Skeletal muscle tissue (tissue), 4 donors: ENCODE measurements around the gene FHIT. TPM values are rescaled to one million over a fixed set of nuclear protein-coding genes. Genes with fewer than 3 reads are reported as not detected.
"Not testable (repeated sequence)": the region's sequence is repeated elsewhere in the genome, so short reads cannot be mapped to it uniquely, and the experiment has no call there.

ENCODE experiments used
- H3K27ac ChIP-seq: one replicate; pipeline ENCODE4 v1.7.0; 2013; ENCODE audit warnings: mild to moderate bottlenecking, low read depth, low read length, inconsistent platforms
- H3K27me3 ChIP-seq, 3 donors: one replicate each; pipeline ENCODE4 v1.7.0; 2013; ENCODE audit warnings: low read length in 3 of 3; ENCODE audit not compliant: control insufficient read depth in 3 of 3, insufficient read depth in 3 of 3
- H3K36me3 ChIP-seq, 3 donors: one replicate each; pipeline ENCODE4 v1.7.0; 2013; ENCODE audit warnings: low read length in 3 of 3; ENCODE audit not compliant: control insufficient read depth in 3 of 3, insufficient read depth in 3 of 3
- H3K4me1 ChIP-seq, 3 donors: one replicate each; pipeline ENCODE4 v1.7.0; 2013; ENCODE audit warnings: low read length in 3 of 3, mild to moderate bottlenecking in 3 of 3; ENCODE audit not compliant: control insufficient read depth in 3 of 3, insufficient read depth in 3 of 3
- H3K4me3 ChIP-seq, 3 donors: one replicate each; pipeline ENCODE4 v1.7.0; 2013; ENCODE audit warnings: low read length in 3 of 3
- H3K9ac ChIP-seq, 3 donors: one replicate each; pipeline ENCODE4 v1.7.0; 2013; ENCODE audit warnings: low read length in 3 of 3, mild to moderate bottlenecking in 3 of 3, moderate library complexity in 2 of 3, low read depth in 1 of 3
- H3K9me3 ChIP-seq, 3 donors: one replicate each; pipeline ENCODE4 v1.7.0; 2013; ENCODE audit warnings: low read length in 3 of 3; ENCODE audit not compliant: control insufficient read depth in 3 of 3
- total RNA-seq: library from RNA; depleted of rRNA; stranded (reverse); fragments of >200 nt; gene quantifications from one replicate; pipeline ENCODE4 v1.2.3, GENCODE V29; 2014
- donor health status: Osteomylitis.

FHIT gene
- total RNA-seq, 1 donor from 2014 or later: 4.2 TPM

DNA sequence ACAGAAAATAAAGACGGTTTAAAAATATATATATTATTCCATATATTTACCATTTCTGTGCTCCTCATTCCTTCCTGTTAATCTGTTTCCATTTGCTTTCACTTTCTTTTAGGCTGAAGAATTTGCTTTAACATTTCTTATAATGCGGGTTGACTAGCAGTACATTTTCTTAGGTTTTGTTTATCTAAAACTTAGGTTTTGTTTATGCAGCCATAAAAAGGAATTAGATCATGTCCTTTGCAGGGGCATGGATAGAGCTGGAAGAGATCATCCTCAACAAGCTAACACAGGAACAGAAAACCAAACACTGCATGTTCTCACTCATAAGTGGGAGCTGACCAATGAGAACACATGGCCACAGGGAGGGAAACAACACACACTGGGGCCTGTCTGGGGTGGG is 578.1 kb downstream of the FHIT start:
- Histone ChIP-seq H3K36me3 (no peaks in the 10 kb centered on the region), H3K9ac (no peak overlapping the region), H3K4me1 (no peaks in the 10 kb centered on the region), H3K9me3 (no peaks in the 10 kb centered on the region), H3K27ac (no peak overlapping the region), H3K4me3 (no peak overlapping the region), H3K27me3 (no peaks in the 10 kb centered on the region)

DNA sequence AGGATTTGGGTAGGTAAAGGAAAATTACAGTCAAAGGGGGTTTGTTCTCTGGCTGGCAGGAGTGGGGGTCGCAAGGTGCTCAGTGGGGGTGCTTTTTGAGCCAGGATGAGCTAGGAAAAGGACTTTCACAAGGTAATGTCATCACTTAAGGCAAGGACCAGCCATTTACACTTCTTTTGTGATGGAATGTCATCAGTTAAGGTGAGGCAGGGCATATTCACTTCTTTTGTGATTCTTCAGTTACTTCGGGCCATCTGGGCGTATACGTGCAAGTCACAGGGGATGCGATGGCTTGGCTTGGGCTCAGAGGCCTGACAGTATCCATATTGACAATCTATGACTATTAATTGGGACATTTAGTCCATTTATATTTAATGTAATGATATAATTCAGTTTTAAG is 578.9 kb downstream of the FHIT start:
- H3K9me3 ChIP-seq, H3K4me3 ChIP-seq, H3K9ac ChIP-seq, H3K27ac ChIP-seq, H3K36me3 ChIP-seq, H3K27me3 ChIP-seq, H3K4me1 ChIP-seq: not testable (repeated sequence)

DNA sequence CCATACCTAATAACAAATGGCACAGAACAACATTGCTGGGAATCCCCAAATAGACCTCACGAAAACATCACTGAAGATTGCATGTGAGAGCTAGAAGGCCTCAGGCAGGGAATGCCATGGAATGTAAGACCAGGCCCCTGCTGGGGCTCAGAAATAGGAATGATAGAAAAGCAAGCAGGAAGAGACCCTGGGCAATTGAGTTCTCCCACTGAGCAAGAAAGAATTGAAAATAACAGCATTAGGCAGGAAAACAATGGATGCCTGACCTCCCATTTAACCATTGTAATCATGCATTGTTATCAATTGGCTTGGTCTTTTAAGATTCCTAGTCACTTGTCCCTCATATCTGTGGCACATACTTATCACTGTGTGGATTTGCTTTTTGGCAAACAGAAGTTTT is 581.6 kb downstream of the FHIT start:
- Histone ChIP-seq H3K27me3 (no peaks in the 10 kb centered on the region), H3K9me3 (no peaks in the 10 kb centered on the region), H3K27ac (no peak overlapping the region), H3K36me3 (no peaks in the 10 kb centered on the region), H3K4me3 (no peak overlapping the region), H3K9ac (no peak overlapping the region), H3K4me1 (no peaks in the 10 kb centered on the region)

DNA sequence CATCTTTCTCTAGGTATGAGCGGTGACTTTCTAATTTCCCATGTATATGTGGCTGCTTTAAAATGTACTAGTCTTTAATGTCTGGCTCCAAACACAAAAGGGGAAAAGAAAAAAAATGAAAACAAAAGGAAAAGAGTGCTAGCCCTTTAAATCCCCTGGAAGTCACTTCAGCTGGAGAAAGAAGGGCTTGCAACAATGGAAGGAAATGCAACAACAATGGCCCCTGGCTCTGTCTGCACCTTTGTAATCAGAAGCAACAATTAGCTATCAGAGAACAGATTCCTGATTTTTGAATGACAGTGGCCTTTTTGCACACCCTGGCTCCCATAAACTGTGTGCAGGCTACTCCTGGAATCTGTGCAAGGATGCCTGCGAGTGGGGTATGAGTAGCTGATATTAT is 591.2 kb downstream of the FHIT start:
- Histone ChIP-seq H3K4me1 (no peaks in the 10 kb centered on the region), H3K4me3 (no peak overlapping the region), H3K27ac (no peak overlapping the region), H3K36me3 (no peaks in the 10 kb centered on the region), H3K9me3 (no peaks in the 10 kb centered on the region), H3K27me3 (no peaks in the 10 kb centered on the region), H3K9ac (no peak overlapping the region)

DNA sequence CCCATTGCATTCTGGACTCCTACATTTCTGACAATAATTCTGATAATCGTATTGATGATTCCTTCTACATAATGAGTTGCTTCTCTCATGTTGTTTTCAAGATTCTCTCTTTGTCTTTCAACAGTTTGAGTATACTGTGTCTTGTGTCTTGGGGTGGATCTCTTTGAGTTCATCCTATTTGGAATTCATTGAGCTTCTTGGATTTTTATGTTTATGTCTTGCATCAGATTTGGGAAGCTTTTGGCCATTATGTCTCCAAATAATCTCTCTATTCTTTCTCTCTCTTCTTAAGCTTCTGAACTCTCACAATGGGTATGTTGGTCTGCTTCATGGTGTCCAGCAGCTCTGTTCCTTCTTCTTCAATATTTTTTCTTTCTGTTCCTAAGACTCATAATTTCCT is 592.2 kb downstream of the FHIT start:
- no peaks in the 10 kb centered on the region for H3K9me3 ChIP-seq
- H3K27ac ChIP-seq: no peak overlapping the region
- no peaks in the 10 kb centered on the region for H3K36me3 ChIP-seq
- H3K4me3 ChIP-seq: no peak overlapping the region
- H3K4me1 ChIP-seq: no peaks in the 10 kb centered on the region
- no peaks in the 10 kb centered on the region for H3K27me3 ChIP-seq
- no peak overlapping the region for H3K9ac ChIP-seq

DNA sequence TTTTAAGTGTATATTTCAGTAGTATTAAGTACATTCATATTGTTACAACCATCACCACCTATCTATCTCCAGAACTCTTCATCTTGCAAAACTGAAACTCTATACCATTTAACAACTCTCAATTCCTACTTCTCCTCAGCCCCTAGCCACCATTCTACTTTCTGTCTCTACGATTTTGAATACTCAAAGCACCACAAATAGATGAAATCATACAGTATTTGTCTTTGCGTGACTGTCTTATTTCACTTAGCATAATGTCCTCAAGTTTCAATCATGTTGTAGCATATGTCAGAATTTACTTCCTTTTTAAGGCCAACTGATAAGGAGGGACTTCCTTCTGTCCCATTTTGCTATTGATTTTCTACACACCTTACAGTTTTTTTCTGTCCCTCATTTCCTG is 593.3 kb downstream of the FHIT start:
- no peaks in the 10 kb centered on the region for H3K27me3 ChIP-seq
- H3K4me3 ChIP-seq: no peak overlapping the region
- H3K9ac ChIP-seq: no peak overlapping the region
- no peak overlapping the region for H3K27ac ChIP-seq
- no peaks in the 10 kb centered on the region for H3K4me1 ChIP-seq
- H3K9me3 ChIP-seq: no peaks in the 10 kb centered on the region
- H3K36me3 ChIP-seq: no peaks in the 10 kb centered on the region

DNA sequence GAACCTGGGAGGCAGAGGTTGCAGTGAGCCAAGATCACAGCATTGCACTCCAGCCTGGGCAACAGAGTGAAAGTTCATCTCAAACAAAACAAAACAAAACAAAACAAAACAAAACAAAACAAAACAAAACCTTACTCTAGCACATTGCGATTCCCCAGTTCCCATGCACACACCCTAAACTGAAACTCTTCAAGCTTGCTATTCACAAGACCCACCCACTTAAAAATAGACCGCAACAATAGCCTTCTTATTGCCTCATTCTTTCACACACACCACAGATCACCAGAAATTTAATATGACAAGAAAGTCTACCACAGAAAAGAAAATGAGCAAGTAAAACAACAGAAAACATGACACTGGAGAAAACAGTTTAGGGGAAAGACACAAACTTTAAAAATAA is 598.4 kb downstream of the FHIT start:
- H3K9me3 ChIP-seq: no peaks in the 10 kb centered on the region
- no peak overlapping the region for H3K9ac ChIP-seq
- H3K36me3 ChIP-seq: no peaks in the 10 kb centered on the region
- no peaks in the 10 kb centered on the region for H3K4me1 ChIP-seq
- no peaks in the 10 kb centered on the region for H3K27me3 ChIP-seq
- no peak overlapping the region for H3K27ac ChIP-seq
- H3K4me3 ChIP-seq: no peak overlapping the region

DNA sequence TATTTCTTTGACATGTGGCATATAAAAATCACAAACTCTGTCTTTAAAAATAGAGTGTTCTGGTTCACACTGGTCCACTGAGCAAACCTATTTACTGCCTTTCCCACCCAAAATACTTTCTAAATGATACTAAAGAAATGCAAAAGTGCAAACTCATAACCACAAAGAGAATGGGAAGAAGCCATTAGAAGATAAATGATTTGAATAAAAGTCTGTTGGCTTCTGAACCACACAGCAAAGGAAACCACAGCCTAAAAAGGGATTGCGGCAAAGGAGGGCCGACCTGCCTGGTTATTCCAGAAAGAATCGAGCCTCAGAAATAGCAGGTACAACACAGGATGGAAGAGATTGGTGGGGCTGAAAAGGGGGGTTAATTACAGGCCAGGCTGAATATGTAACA is 599.5 kb downstream of the FHIT start:
- no peak overlapping the region for H3K27ac ChIP-seq
- H3K9ac ChIP-seq: no peak overlapping the region
- no peak overlapping the region for H3K4me3 ChIP-seq
- no peaks in the 10 kb centered on the region for H3K36me3 ChIP-seq
- H3K9me3 ChIP-seq: no peaks in the 10 kb centered on the region
- H3K27me3 ChIP-seq: no peaks in the 10 kb centered on the region
- no peaks in the 10 kb centered on the region for H3K4me1 ChIP-seq

DNA sequence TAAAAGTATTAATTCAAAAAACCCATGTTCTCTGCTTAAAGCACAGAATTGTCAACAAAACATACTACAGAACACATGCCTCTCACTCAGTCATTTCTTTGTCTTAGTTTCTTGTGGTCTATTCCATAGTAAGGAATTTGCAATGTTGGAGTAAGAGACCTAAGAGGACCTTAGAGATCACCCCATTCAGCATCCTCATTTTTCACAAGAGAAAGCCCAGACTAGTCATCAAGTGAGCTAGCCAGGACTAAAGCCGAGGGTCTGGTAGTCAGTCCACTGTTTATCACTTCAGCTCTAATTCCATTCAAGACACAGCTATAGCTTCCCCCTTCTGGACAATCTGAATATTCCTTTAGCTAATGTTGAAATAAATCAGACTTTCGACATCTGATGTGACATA is 601.1 kb downstream of the FHIT start:
- no peak overlapping the region for H3K9ac ChIP-seq

DNA sequence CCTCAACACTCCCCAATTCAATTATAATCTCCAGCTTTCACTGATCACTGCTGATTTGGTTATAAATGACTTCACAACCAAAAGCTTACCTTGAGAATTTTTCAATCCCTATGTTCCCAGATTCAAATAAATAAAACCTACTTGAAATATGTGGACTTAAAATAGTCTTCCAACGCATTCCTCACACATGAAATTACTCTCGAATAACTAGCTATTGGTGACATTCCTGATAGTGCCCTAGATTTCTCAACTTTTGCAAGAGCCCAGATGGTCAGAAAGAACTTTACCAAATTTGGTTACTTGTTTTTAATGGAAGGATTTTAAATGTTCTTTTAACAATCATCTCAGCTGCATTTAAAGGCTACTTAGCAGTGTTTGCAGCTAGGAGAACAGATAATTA is 605.5 kb downstream of the FHIT start:
- Histone ChIP-seq H3K36me3 (no peaks in the 10 kb centered on the region), H3K4me1 (no peaks in the 10 kb centered on the region), H3K9ac (no peak overlapping the region), H3K27me3 (no peaks in the 10 kb centered on the region), H3K27ac (no peak overlapping the region), H3K4me3 (no peak overlapping the region), H3K9me3 (no peaks in the 10 kb centered on the region)

More for the DNA sequence above, 601.1 kb downstream of the FHIT start:
- no peaks in the 10 kb centered on the region for H3K36me3 ChIP-seq
- H3K27me3 ChIP-seq: no peaks in the 10 kb centered on the region
- H3K4me1 ChIP-seq: no peaks in the 10 kb centered on the region
- H3K4me3 ChIP-seq: no peak overlapping the region
- H3K9me3 ChIP-seq: no peaks in the 10 kb centered on the region
- H3K27ac ChIP-seq: no peak overlapping the region

DNA sequence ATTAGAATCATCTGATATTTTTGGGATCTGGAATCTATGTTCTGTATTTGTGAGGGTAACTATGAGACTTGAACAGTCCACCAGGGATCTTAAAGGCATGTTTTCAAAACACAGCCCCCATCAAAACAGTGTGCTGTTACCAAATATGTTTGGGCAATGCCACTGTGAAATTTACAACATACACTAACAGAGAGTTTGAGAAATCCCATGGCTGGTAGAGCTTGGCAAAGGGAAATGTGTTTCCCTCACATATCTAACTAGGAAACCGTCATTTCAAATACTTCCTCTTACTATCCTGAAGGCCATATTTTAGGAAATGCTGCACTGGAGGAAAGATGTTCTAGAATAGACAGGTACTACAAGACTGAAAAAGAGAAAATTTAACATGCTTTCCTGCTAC is 607.4 kb downstream of the FHIT start:
- Histone ChIP-seq H3K9me3 (no peaks in the 10 kb centered on the region), H3K4me1 (no peaks in the 10 kb centered on the region), H3K4me3 (no peak overlapping the region), H3K36me3 (no peaks in the 10 kb centered on the region), H3K27me3 (no peaks in the 10 kb centered on the region), H3K27ac (no peak overlapping the region), H3K9ac (no peak overlapping the region)
